Measurements from ENCODE around the gene ATP2A1. TPM values are rescaled to one million over a fixed set of nuclear protein-coding genes. Genes with fewer than 3 reads are reported as not detected.

Gene ATP2A1
- total and polyA plus RNA-seq, 2 donors (not counting 3 experiments of a cell fraction or from before 2014, with no cell fraction given) = 1.2 to 2.5 TPM

GRCh38 chr16:28834349-28834748 is 43.9 kb upstream of the ATP2A1 start:
- Histone ChIP-seq H3K4me1 (ENCODE audit: control insufficient read depth, extremely low read depth, insufficient read depth, low read length) (no peaks in the 10 kb centered on the region), H3K79me2 (ENCODE audit: control insufficient read depth, insufficient read depth, low read length) (peaks cover 11% of the 10 kb centered on the region), H3K4me3 (replicated peaks in 1 of 3; ENCODE audit: insufficient read depth in 1 of 3, low read depth in 1 of 3, low read length in 3 of 3) (no peak overlapping the region), H3K9me1 (replicated peaks; ENCODE audit: control insufficient read depth, extremely low read depth, insufficient read depth, low read length) (no peaks in the 10 kb centered on the region), H3K4me2 (ENCODE audit: insufficient read depth, low read length) (no peak overlapping the region), H3K9me3 (replicated peaks; ENCODE audit: control insufficient read depth, insufficient read depth, low read length) (no peaks in the 10 kb centered on the region), H2AFZ (ENCODE audit: low read depth, low read length) (no peak overlapping the region), H3K27me3 (ENCODE audit: control insufficient read depth in 2 of 2, insufficient read depth in 2 of 2, low read length in 2 of 2) (no peaks in the 10 kb centered on the region), H3K27ac (ENCODE audit: insufficient read depth, low read depth, low read length) (no peak overlapping the region), H3K36me3 (ENCODE audit: control insufficient read depth in 2 of 2, extremely low read depth in 1 of 2, insufficient read depth in 2 of 2, low read length in 2 of 2) (peaks cover 39 to 66% of the 10 kb centered on the region in 2 experiments), H3K9ac (replicated peaks; ENCODE audit: extremely low read depth, insufficient read depth, low read length) (no peak overlapping the region), H4K20me1 (replicated peaks; ENCODE audit: control insufficient read depth, extremely low read depth, insufficient read depth, low read length) (no peaks in the 10 kb centered on the region)
- FAIRE-seq (no peak), DNase-seq (ENCODE audit: low read depth, low spot score) (no peak)
- TF ChIP-seq POLR2AphosphoS5 (IDR thresholded peaks at IDR 0.05; ENCODE audit: insufficient read depth, low read depth, low read length) (no peak), MAX (IDR thresholded peaks at IDR 0.05; ENCODE audit: insufficient read depth, insufficient read length) (no peak), CTCF (IDR thresholded peaks at IDR 0.05; ENCODE audit: extremely low read depth in 1 of 2, insufficient read depth in 1 of 2, low read depth in 1 of 2, low read length in 2 of 2) (no peak), POLR2A (IDR thresholded peaks at IDR 0.05; ENCODE audit: low read depth, low read length) (no peak), JUN (IDR thresholded peaks at IDR 0.05; ENCODE audit: borderline replicate concordance, insufficient read depth, insufficient read length, low read depth) (no peak), FOS (IDR thresholded peaks at IDR 0.05; ENCODE audit: borderline replicate concordance, insufficient read depth, low read length) (no peak), MYC (IDR thresholded peaks at IDR 0.05; ENCODE audit: low read depth, low read length) (no peak)
- ChIA-PET CTCF (no interaction called here), POLR2A (no interaction called here)
- dilution Hi-C loops (cut with MboI; ENCODE audit: extremely low pct_ligation_motif_present, low sequenced_read_pairs) = no loop called here
- intact Hi-C loops (cut with micrococcal nuclease) = no loop called here
- no TSS peak for BruUV-seq (replicated peaks)
